ENCODE results near the gene TEAD1. TPM values are rescaled to one million over a fixed set of nuclear protein-coding genes. Genes with fewer than 3 reads are reported as not detected.

Gene TEAD1
- total RNA-seq, 2 donors from 2014 or later, result 0.05 to 0.55 TPM

DNA sequence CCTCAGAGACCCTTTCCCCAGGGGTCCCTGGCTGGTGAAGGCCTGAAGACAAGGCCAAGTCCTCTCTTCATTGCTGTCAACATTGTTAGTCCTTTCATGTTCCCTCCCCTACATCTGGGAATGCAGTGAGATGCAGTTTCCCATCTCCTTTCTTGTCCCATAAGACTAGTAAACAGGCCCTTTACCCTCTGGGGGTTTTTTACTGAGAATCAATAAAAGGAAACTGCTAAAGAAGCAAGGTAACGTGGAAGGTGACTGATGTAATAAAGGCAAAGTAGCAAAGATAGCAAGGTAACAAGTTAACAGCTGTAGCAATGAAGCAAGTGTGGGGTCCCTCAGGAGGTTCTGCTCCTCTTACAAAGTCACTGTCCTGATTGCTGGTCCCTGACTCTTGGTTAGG lies 37.3 kb downstream of the TEAD1 start:
- Mint-ChIP-seq H3K27ac (no peak overlapping the region), H3K27me3 (peaks cover 60% of the 10 kb centered on the region), H3K36me3 (ENCODE audit: low read depth) (peaks cover 2% of the 10 kb centered on the region), H3K4me1 (no peaks in the 10 kb centered on the region), H3K4me3 (no peak overlapping the region)
- no peak for DNase-seq
- ATAC-seq, result no peak
- H3K9me3 ChIP-seq (ENCODE audit: control insufficient read depth, low read length, poor library complexity, severe bottlenecking), result no peaks in the 10 kb centered on the region

DNA sequence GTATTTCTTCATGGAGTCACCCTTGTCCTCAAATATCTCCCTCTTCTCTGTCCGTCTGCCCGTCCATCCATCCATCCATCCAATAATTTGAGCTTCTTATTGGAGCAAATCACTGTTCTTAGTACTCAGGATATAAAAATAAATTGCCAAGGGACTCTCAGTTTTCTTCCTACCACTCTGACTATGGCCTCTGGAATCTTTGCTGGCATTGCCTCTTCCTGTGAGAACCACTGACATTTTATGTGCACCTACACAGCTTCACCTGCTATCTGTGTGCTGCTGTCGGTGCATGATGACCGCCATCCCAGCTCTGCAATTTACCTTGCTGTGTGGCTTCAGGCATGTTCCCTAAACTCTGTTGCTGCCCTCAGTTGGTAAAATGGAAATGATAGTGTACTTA lies 37.9 kb downstream of the TEAD1 start:
- H3K9me3 ChIP-seq (ENCODE audit: control insufficient read depth, low read length, poor library complexity, severe bottlenecking), result no peaks in the 10 kb centered on the region
- peaks cover 2% of the 10 kb centered on the region for H3K36me3 Mint-ChIP-seq (ENCODE audit: low read depth)
- H3K27me3 Mint-ChIP-seq, result peaks cover 55% of the 10 kb centered on the region
- DNase-seq (no peak), ATAC-seq (no peak)
- H3K27ac Mint-ChIP-seq, result no peak overlapping the region
- H3K4me3 Mint-ChIP-seq, result no peak overlapping the region
- H3K4me1 Mint-ChIP-seq, result peaks cover 2% of the 10 kb centered on the region

DNA sequence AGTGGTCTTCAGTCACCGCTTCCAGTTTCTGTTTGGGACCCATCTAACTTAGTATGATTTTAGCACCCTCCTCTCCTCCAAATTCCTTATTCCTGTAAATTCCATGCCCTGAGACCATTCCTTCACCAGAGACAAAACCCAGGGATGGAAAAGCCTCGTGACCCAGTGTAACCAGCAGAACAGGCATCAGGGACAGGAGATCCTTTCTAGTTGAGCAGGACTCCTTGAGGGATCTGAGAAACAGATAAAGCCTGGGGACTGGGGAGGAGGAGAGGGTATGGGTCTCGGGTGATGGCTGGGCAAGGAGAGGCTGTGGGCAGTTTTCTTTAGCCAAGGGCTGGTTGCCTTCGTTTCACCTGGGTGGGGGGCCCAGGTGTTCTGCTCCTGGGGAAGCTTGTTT lies 40.9 kb downstream of the TEAD1 start:
- Mint-ChIP-seq H3K27me3 (peaks cover 43% of the 10 kb centered on the region), H3K27ac (no peak overlapping the region), H3K4me3 (no peak overlapping the region), H3K4me1 (peaks cover 10% of the 10 kb centered on the region), H3K36me3 (ENCODE audit: low read depth) (peaks cover 2% of the 10 kb centered on the region)
- no peaks in the 10 kb centered on the region for H3K9me3 ChIP-seq (ENCODE audit: control insufficient read depth, low read length, poor library complexity, severe bottlenecking)
- no peak for DNase-seq
- ATAC-seq, result no peak

DNA sequence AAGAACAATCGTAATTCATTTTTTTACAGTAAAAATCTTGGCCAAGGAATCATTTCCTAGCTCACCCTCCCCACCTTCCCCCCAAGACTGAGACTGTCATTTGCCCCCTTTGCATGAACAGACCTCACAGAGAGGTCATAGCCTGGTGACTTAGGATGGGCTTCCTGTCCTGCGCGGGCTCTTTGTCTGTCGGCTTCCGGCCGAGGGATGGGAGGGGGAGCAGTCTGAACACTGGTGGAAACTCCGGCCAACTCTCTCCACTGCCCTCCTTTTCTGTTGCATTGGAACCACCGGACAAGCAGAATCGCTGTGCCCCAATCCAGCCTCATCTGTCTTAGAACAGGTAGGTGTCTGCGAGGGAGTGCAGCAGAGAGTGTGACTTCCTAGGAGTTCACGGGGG lies 41.7 kb downstream of the TEAD1 start:
- no peak overlapping the region for H3K4me3 Mint-ChIP-seq
- no peak for ATAC-seq
- H3K27me3 Mint-ChIP-seq, result peaks cover 49% of the 10 kb centered on the region
- H3K9me3 ChIP-seq (ENCODE audit: control insufficient read depth, low read length, poor library complexity, severe bottlenecking), result no peaks in the 10 kb centered on the region
- H3K27ac Mint-ChIP-seq, result no peak overlapping the region
- peaks cover 10% of the 10 kb centered on the region for H3K4me1 Mint-ChIP-seq
- DNase-seq, result no peak
- no peaks in the 10 kb centered on the region for H3K36me3 Mint-ChIP-seq (ENCODE audit: low read depth)

DNA sequence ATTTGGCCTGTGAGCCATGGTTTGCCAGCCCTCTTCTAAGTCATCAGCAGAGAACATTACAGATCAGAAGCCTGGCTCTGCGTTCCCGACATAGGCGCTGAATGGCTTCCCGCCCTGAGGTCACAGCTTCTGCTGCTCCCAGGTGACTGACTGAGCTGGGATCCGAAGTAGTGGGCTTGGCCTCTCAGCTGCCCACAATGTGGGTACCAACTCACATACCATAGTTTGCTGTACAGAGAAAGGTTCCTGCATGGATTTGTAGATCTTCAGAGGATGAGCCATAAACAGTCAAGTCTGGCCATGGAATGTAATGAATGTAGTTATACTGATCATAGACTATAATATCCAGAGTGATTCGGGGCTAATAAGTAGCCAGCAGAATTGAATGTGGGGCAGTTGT lies 42.6 kb downstream of the TEAD1 start:
- no peak for ATAC-seq

DNA sequence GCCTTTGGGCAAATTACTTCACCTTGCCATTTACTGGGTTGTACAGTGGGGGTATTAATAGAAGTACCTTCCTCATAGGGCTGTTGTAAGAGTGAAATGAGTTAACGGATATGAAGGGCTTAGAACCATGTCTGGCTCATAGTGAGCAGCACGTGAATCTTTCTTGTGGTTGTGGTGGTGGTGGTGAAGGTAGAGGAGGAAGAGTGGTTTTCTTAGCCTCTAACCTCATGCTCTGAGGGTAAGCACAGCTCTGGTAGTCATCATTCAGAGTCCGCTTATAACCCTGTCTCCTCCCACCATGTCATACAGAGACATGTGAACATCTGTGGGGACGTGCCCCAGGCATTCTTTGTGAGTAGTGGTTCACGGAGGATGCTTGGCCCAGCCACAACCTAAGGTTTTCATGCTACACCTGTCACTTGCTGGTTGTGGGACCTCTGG lies 43.6 kb downstream of the TEAD1 start:
- peak; percentile 98 for ATAC-seq
- Mint-ChIP-seq H3K27me3 (peaks cover 59% of the 10 kb centered on the region), H3K4me1 (peaks cover 10% of the 10 kb centered on the region), H3K4me3 (peak overlapping the region; percentile 4), H3K36me3 (ENCODE audit: low read depth) (no peaks in the 10 kb centered on the region), H3K27ac (no peak overlapping the region)
- H3K9me3 ChIP-seq (ENCODE audit: control insufficient read depth, low read length, poor library complexity, severe bottlenecking), result no peaks in the 10 kb centered on the region
- peak in 2 of 3 donors; percentile 10 to 18 for DNase-seq

More for the DNA sequence above, 42.6 kb downstream of the TEAD1 start:
- H3K4me3 Mint-ChIP-seq, result no peak overlapping the region
- H3K36me3 Mint-ChIP-seq (ENCODE audit: low read depth), result no peaks in the 10 kb centered on the region
- H3K27ac Mint-ChIP-seq, result no peak overlapping the region
- no peaks in the 10 kb centered on the region for H3K9me3 ChIP-seq (ENCODE audit: control insufficient read depth, low read length, poor library complexity, severe bottlenecking)
- DNase-seq, result no peak
- peaks cover 54% of the 10 kb centered on the region for H3K27me3 Mint-ChIP-seq
- peaks cover 10% of the 10 kb centered on the region for H3K4me1 Mint-ChIP-seq

DNA sequence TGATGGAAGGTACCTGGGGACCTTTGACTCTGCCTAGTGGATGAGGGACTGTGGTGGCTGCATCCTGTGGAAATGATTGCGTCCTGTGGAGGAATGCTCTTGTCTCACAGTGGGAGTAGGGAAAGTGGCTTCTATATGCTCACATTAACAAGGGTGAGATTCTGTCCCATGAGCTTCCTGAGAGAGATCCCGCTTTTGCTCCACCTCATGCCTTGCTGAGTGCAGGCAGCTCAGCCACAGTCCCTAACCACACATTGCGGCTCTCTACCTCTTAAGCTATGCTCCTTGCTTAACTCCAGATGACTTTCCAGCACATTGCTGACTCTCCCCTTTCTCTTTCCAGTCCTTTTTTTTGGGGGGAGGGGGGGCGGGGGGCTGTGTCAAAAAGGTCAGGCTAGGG lies 45.0 kb downstream of the TEAD1 start:
- peaks cover 65% of the 10 kb centered on the region for H3K27me3 Mint-ChIP-seq
- no peak overlapping the region for H3K27ac Mint-ChIP-seq
- DNase-seq, result no peak
- peaks cover 5% of the 10 kb centered on the region for H3K36me3 Mint-ChIP-seq (ENCODE audit: low read depth)
- H3K9me3 ChIP-seq (ENCODE audit: control insufficient read depth, low read length, poor library complexity, severe bottlenecking), result no peaks in the 10 kb centered on the region
- peaks cover 10% of the 10 kb centered on the region for H3K4me1 Mint-ChIP-seq
- no peak for ATAC-seq
- H3K4me3 Mint-ChIP-seq, result no peak overlapping the region

DNA sequence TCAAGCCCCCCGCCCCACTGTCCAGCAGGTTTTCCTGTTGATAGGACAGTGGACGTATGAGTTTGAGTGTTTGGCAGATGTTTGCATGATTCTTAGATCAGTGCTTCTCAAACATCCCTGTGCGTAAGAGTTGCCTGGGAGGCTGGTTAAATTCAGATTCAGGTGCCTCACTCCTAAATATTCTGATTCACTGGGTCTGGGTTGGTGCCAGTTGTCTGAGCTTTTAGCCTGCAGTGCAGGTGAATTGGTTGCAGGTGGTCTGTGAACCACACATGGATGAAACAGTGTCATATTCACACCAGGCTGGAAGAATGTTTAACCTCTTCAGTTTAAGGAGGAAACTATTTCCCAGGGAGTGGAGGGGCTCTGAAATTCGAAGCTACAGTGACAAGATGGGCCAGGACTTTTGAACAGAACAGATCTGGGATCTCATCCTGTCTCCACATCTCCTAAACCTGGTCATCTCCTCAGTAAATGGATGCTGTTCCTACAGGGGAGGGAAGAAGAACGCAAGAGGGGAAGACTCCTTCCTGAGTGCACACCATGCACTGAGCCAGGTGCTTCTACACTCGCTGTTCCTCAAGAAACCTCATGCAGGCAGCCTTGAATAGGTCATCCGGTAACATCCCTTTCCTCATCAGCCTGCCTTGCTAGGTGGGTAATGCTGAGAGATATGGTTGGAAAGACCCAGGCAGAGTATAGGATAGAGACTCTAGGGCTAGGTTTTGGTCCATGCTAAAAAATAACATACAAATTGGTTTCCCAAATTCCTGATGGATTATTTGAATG lies 47.8 kb downstream of the TEAD1 start:
- ATAC-seq (no peak), DNase-seq (no peak)
- peaks cover 75% of the 10 kb centered on the region for H3K27me3 Mint-ChIP-seq
- H3K9me3 ChIP-seq (ENCODE audit: control insufficient read depth, low read length, poor library complexity, severe bottlenecking), result no peaks in the 10 kb centered on the region
- peaks cover 8% of the 10 kb centered on the region for H3K36me3 Mint-ChIP-seq (ENCODE audit: low read depth)
- no peak overlapping the region for H3K27ac Mint-ChIP-seq
- H3K4me3 Mint-ChIP-seq, result no peak overlapping the region
- H3K4me1 Mint-ChIP-seq, result peaks cover 9% of the 10 kb centered on the region

DNA sequence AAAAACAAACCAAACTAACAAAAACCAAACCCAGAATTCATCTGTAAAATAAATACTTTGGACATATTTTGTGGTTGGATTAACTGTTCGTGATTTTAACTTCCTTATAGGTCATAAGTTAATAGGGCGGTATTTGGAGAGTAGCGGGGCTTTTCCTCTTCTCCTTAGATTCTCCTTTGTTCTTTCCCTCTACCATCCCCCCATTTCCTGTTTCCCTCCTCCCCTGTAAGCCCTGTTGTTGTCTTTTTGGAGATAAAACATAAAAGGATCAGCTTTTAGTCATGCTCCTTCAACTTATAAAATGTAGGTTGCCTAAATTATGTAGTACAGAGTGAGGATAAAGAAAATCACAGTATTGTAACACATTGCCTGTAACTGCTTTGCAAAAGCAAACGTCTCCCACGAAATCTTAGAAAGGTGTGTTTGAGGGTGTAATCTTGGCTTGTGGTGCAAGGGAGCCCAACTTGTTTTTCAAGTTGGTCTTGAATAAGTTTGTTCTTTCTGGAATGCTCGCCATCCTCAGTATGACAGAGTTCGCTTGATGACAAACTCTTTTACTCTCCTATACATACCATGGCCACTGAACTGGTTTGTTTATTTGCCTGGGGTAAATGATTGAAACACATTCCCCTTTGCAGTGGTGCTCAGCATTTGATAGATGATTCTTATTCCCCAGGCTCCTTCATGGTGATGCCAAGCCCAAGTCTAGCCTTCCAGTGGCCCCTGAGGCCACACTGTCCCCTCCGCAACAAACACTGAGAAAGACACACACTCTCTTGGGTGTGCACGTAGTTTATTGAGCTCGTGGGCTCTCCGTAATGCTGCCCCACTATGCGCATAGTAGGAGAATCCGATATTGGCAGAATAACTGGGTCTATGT lies 49.4 kb downstream of the TEAD1 start:
- DNase-seq, result no peak
- peaks cover 82% of the 10 kb centered on the region for H3K27me3 Mint-ChIP-seq

DNA sequence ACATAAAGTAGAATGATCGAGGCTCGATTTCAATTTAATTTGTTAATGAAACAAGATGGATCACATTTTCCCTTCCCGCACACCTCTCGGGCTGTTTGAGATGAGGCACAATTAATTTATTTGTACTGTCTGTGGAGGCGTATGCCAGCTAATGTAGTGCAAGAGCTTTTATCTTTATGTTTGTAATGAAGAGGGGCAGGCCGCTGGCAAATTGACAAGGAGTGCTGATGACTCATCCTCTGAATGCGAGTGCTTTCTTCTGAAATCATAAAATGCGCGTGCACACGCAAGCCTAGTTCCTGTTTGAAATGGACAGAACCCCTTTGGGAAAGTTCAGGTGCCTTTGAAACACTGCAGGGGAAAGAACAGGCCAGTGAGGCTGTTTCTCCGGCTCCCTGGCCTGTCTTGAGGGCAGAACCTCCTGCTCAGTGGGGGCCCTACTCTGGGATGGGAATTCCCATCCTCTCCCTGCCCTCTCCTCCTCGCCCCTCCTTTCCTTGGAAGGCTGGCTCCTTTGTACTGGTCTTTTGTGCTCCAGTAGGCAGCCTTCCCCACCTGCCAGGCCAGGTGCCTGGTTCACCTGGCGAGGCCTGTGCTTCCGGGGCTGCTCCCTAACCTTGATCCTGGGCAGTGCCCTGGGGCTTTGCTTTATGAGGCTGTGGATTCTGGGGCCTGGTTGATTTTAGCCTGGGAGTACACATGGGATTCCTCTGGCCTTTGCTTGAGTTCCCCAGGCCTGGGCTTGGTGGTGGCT lies 50.3 kb downstream of the TEAD1 start:
- no peak overlapping the region for H3K4me3 Mint-ChIP-seq

More for the DNA sequence above, 49.4 kb downstream of the TEAD1 start:
- no peak overlapping the region for H3K4me3 Mint-ChIP-seq
- ATAC-seq, result no peak
- no peaks in the 10 kb centered on the region for H3K9me3 ChIP-seq (ENCODE audit: control insufficient read depth, low read length, poor library complexity, severe bottlenecking)
- no peak overlapping the region for H3K27ac Mint-ChIP-seq
- H3K36me3 Mint-ChIP-seq (ENCODE audit: low read depth), result peaks cover 8% of the 10 kb centered on the region
- H3K4me1 Mint-ChIP-seq, result no peaks in the 10 kb centered on the region

DNA sequence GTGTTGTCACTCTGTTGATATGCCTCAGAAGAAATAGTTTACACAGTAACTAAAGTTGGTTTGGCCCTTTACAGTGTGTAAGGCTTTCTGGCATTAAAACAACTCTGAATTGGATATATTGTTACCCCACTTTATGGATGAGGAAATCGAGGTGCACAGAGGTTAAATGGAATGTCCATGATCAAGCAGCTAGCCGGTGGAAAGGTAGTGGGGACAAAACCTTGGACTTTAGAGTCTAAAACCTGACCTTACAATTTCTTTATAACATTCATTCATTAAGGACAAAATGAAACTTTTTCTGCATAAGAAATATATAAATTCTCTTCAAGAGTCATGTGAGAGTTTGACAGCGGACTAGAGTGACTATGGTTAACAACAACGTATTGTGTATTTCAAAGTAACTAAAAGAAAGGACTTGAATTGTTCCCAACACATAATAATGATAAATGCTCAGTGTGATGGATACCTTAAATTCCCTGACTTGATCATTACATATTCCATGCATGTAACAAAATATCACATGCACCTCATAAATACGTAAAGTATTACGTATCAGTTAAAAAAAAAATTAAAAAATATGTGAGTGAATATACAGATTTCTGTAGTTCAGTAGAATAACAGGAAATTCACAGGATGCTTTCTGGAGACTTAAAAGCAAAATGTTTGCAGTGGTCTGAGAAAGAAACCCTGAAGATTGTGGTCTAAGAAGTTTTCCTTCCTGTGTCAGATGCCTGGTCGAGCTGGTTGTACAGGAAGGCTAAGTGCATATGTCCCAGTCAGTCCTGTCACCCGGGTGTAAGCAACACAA lies 51.0 kb downstream of the TEAD1 start:
- H3K9me3 ChIP-seq (ENCODE audit: control insufficient read depth, low read length, poor library complexity, severe bottlenecking), result no peaks in the 10 kb centered on the region
- no peaks in the 10 kb centered on the region for H3K4me1 Mint-ChIP-seq
- DNase-seq (no peak), ATAC-seq (no peak)
- H3K4me3 Mint-ChIP-seq, result no peak overlapping the region
- H3K36me3 Mint-ChIP-seq (ENCODE audit: low read depth), result peaks cover 8% of the 10 kb centered on the region
- H3K27ac Mint-ChIP-seq, result no peak overlapping the region
- H3K27me3 Mint-ChIP-seq, result peaks cover 93% of the 10 kb centered on the region

More for the DNA sequence above, 50.3 kb downstream of the TEAD1 start:
- H3K36me3 Mint-ChIP-seq (ENCODE audit: low read depth), result peaks cover 8% of the 10 kb centered on the region
- H3K27ac Mint-ChIP-seq, result no peak overlapping the region
- H3K27me3 Mint-ChIP-seq, result peaks cover 91% of the 10 kb centered on the region
- no peaks in the 10 kb centered on the region for H3K4me1 Mint-ChIP-seq
- no peak for DNase-seq
- ATAC-seq, result no peak
- H3K9me3 ChIP-seq (ENCODE audit: control insufficient read depth, low read length, poor library complexity, severe bottlenecking), result no peaks in the 10 kb centered on the region

DNA sequence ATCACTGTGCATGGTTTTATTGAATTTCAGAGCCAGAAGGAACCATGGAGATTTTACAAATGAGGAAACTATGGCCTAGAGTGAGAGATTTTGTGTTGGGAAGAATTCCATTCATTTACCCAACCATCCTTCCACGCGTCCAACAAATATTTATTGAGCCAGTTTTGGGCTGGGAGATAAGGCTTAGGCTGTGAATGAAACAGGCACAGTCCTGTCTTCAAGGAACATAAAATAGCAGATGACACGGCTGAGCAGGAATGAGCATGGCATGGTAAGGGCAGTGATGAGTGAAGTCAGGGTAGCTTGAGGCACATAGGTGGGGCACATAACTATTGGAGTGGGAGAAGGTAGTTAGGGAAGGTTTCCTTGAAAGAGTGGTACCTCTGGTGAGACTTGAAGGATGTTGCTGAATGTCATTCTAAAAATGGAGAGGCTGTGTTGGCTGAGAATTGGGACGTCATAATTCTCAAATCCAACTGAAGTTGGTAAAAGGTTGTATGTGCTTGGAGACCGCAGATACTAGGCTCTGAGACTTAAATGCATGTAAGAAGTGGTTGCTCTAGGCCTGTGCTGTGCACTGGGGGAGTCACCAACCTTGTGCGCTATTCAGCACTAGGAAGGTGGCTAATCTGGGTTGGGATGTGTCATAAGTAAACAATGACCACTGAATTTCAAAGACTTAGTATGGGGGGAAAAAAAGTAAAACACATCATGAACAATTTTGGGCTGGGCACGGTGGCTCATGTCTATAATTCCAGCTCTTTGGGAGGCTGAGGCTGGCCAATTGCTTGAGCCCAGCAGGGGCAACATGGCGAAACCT lies 51.9 kb downstream of the TEAD1 start:
- Mint-ChIP-seq H3K36me3 (ENCODE audit: low read depth) (peaks cover 8% of the 10 kb centered on the region), H3K27me3 (peaks cover 85% of the 10 kb centered on the region), H3K4me1 (no peaks in the 10 kb centered on the region), H3K4me3 (no peak overlapping the region), H3K27ac (no peak overlapping the region)
- DNase-seq (no peak), ATAC-seq (no peak)
- no peaks in the 10 kb centered on the region for H3K9me3 ChIP-seq (ENCODE audit: control insufficient read depth, low read length, poor library complexity, severe bottlenecking)

Data from T-helper 17 cell (primary cell).